ENCODE results near the gene ZNF423. TPM values are rescaled to one million over a fixed set of nuclear protein-coding genes. Genes with fewer than 3 reads are reported as not detected.

ZNF423 gene
- total and polyA plus RNA-seq, 5 donors, result 5.5 to 22.2 (median 14.4) TPM

- H3K9me3 ChIP-seq (ENCODE audit: control insufficient read depth, low read length), result no peaks in the 10 kb centered on the region
- 95% methylated on average over 4 of the region's 4 CpGs for WGBS
- H3K27ac ChIP-seq (ENCODE audit: low read length), result no peak overlapping the region
- intact Hi-C loops (cut with DNase I), result no loop called here
- no peak for DNase-seq
- H3K4me1 ChIP-seq (ENCODE audit: control insufficient read depth, insufficient read depth, low read length), result no peaks in the 10 kb centered on the region
- no peaks in the 10 kb centered on the region for H3K27me3 ChIP-seq (ENCODE audit: control insufficient read depth, insufficient read depth)
- ATAC-seq, result no peak
- no peak overlapping the region for H3K4me3 ChIP-seq (ENCODE audit: low read length)
Measured at GRCh38 chr16:49545243-49545642, 310.7 kb downstream of the ZNF423 start.

GRCh38 chr16:49544828-49545227 is 311.1 kb downstream of the ZNF423 start:
- Histone ChIP-seq H3K4me3 (ENCODE audit: low read length) (no peak overlapping the region), H3K9me3 (ENCODE audit: control insufficient read depth, low read length) (no peaks in the 10 kb centered on the region), H3K4me1 (ENCODE audit: control insufficient read depth, insufficient read depth, low read length) (peaks cover 2% of the 10 kb centered on the region), H3K27me3 (ENCODE audit: control insufficient read depth, insufficient read depth) (no peaks in the 10 kb centered on the region), H3K27ac (ENCODE audit: low read length) (no peak overlapping the region)
- DNase-seq (no peak), ATAC-seq (no peak)
- WGBS, result 75% methylated on average over 10 of the region's 10 CpGs
- intact Hi-C loops (cut with DNase I), result no loop called here

- no peaks in the 10 kb centered on the region for H3K27me3 ChIP-seq (ENCODE audit: control insufficient read depth, insufficient read depth)
- intact Hi-C loops (cut with DNase I), result no loop called here
- peaks cover 3% of the 10 kb centered on the region for H3K4me1 ChIP-seq (ENCODE audit: control insufficient read depth, insufficient read depth, low read length)
- 89% methylated on average over 15 of the region's 15 CpGs for WGBS
- DNase-seq (no peak), ATAC-seq (no peak)
- no peak overlapping the region for H3K27ac ChIP-seq (ENCODE audit: low read length)
- no peaks in the 10 kb centered on the region for H3K9me3 ChIP-seq (ENCODE audit: control insufficient read depth, low read length)
- no peak overlapping the region for H3K4me3 ChIP-seq (ENCODE audit: low read length)
Measured at GRCh38 chr16:49543631-49543946, 312.3 kb downstream of the ZNF423 start.

GRCh38 chr16:49542946-49543630 is 312.8 kb downstream of the ZNF423 start:
- intact Hi-C loops (cut with DNase I), result no loop called here
- Histone ChIP-seq H3K4me1 (ENCODE audit: control insufficient read depth, insufficient read depth, low read length) (peaks cover 3% of the 10 kb centered on the region), H3K27ac (ENCODE audit: low read length) (no peak overlapping the region)

GRCh38 chr16:49542391-49542891 is 313.5 kb downstream of the ZNF423 start:
- Histone ChIP-seq H3K9me3 (ENCODE audit: control insufficient read depth, low read length) (no peaks in the 10 kb centered on the region), H3K27ac (ENCODE audit: low read length) (no peak overlapping the region), H3K4me3 (ENCODE audit: low read length) (no peak overlapping the region), H3K4me1 (ENCODE audit: control insufficient read depth, insufficient read depth, low read length) (peaks cover 3% of the 10 kb centered on the region), H3K27me3 (ENCODE audit: control insufficient read depth, insufficient read depth) (no peaks in the 10 kb centered on the region)
- WGBS, result 73% methylated on average over 9 of the region's 9 CpGs
- peak in 1 of 3 donors; percentile 27 for DNase-seq
- intact Hi-C loops (cut with DNase I), result no loop called here
- ATAC-seq, result peak; percentile 7 to 41

More at GRCh38 chr16:49542946-49543630, 312.8 kb downstream of the ZNF423 start:
- H3K4me3 ChIP-seq (ENCODE audit: low read length), result no peak overlapping the region
- ATAC-seq (no peak), DNase-seq (no peak)
- no peaks in the 10 kb centered on the region for H3K9me3 ChIP-seq (ENCODE audit: control insufficient read depth, low read length)
- WGBS, result 69% methylated on average over 13 of the region's 13 CpGs
- H3K27me3 ChIP-seq (ENCODE audit: control insufficient read depth, insufficient read depth), result no peaks in the 10 kb centered on the region

GRCh38 chr16:49540836-49541235 is 315.1 kb downstream of the ZNF423 start:
- no peaks in the 10 kb centered on the region for H3K9me3 ChIP-seq (ENCODE audit: control insufficient read depth, low read length)
- ATAC-seq, result no peak
- no peak for DNase-seq
- no peak overlapping the region for H3K4me3 ChIP-seq (ENCODE audit: low read length)
- H3K27me3 ChIP-seq (ENCODE audit: control insufficient read depth, insufficient read depth), result no peaks in the 10 kb centered on the region
- intact Hi-C loops (cut with DNase I), result no loop called here
- no peak overlapping the region for H3K27ac ChIP-seq (ENCODE audit: low read length)
- peaks cover 3% of the 10 kb centered on the region for H3K4me1 ChIP-seq (ENCODE audit: control insufficient read depth, insufficient read depth, low read length)
- WGBS, result 94% methylated on average over 2 of the region's 2 CpGs

GRCh38 chr16:49539758-49540157 is 316.2 kb downstream of the ZNF423 start:
- no peaks in the 10 kb centered on the region for H3K9me3 ChIP-seq (ENCODE audit: control insufficient read depth, low read length)
- DNase-seq, result no peak
- no peak overlapping the region for H3K4me3 ChIP-seq (ENCODE audit: low read length)
- intact Hi-C loops (cut with DNase I), result no loop called here
- H3K27ac ChIP-seq (ENCODE audit: low read length), result no peak overlapping the region
- ATAC-seq, result no peak
- H3K4me1 ChIP-seq (ENCODE audit: control insufficient read depth, insufficient read depth, low read length), result peaks cover 3% of the 10 kb centered on the region
- WGBS, result 64% methylated on average over 4 of the region's 4 CpGs
- H3K27me3 ChIP-seq (ENCODE audit: control insufficient read depth, insufficient read depth), result no peaks in the 10 kb centered on the region

- WGBS, result 87% methylated on average over 7 of the region's 7 CpGs
Measured at GRCh38 chr16:49537924-49538459, 317.9 kb downstream of the ZNF423 start.

GRCh38 chr16:49534901-49535610 is 320.9 kb downstream of the ZNF423 start:
- DNase-seq (no peak), ATAC-seq (no peak)
- Histone ChIP-seq H3K27me3 (ENCODE audit: control insufficient read depth, insufficient read depth) (no peaks in the 10 kb centered on the region), H3K27ac (ENCODE audit: low read length) (no peak overlapping the region), H3K9me3 (ENCODE audit: control insufficient read depth, low read length) (no peaks in the 10 kb centered on the region), H3K4me3 (ENCODE audit: low read length) (no peak overlapping the region), H3K4me1 (ENCODE audit: control insufficient read depth, insufficient read depth, low read length) (peaks cover 3% of the 10 kb centered on the region)
- intact Hi-C loops (cut with DNase I), result no loop called here
- WGBS, result 85% methylated on average over 13 of the region's 13 CpGs

More at GRCh38 chr16:49537924-49538459, 317.9 kb downstream of the ZNF423 start:
- Histone ChIP-seq H3K27me3 (ENCODE audit: control insufficient read depth, insufficient read depth) (no peaks in the 10 kb centered on the region), H3K27ac (ENCODE audit: low read length) (no peak overlapping the region), H3K4me1 (ENCODE audit: control insufficient read depth, insufficient read depth, low read length) (peaks cover 3% of the 10 kb centered on the region), H3K4me3 (ENCODE audit: low read length) (no peak overlapping the region), H3K9me3 (ENCODE audit: control insufficient read depth, low read length) (no peaks in the 10 kb centered on the region)
- intact Hi-C loops (cut with DNase I), result no loop called here
- no peak for ATAC-seq
- DNase-seq, result no peak

- Histone ChIP-seq H3K4me1 (ENCODE audit: control insufficient read depth, insufficient read depth, low read length) (peaks cover 3% of the 10 kb centered on the region), H3K27me3 (ENCODE audit: control insufficient read depth, insufficient read depth) (no peaks in the 10 kb centered on the region), H3K9me3 (ENCODE audit: control insufficient read depth, low read length) (no peaks in the 10 kb centered on the region), H3K4me3 (ENCODE audit: low read length) (no peak overlapping the region), H3K27ac (ENCODE audit: low read length) (no peak overlapping the region)
- intact Hi-C loops (cut with DNase I), result no loop called here
- WGBS, result 85% methylated on average over 7 of the region's 7 CpGs
- no peak for ATAC-seq
- DNase-seq, result no peak
Measured at GRCh38 chr16:49533422-49533821, 322.5 kb downstream of the ZNF423 start.

GRCh38 chr16:49532873-49533272 is 323.0 kb downstream of the ZNF423 start:
- peaks cover 3% of the 10 kb centered on the region for H3K4me1 ChIP-seq (ENCODE audit: control insufficient read depth, insufficient read depth, low read length)
- intact Hi-C loops (cut with DNase I), result no loop called here
- DNase-seq (no peak), ATAC-seq (no peak)
- WGBS, result 93% methylated on average over 15 of the region's 15 CpGs
- no peak overlapping the region for H3K4me3 ChIP-seq (ENCODE audit: low read length)
- no peaks in the 10 kb centered on the region for H3K27me3 ChIP-seq (ENCODE audit: control insufficient read depth, insufficient read depth)
- H3K9me3 ChIP-seq (ENCODE audit: control insufficient read depth, low read length), result no peaks in the 10 kb centered on the region
- no peak overlapping the region for H3K27ac ChIP-seq (ENCODE audit: low read length)

All from right cardiac atrium (tissue), 5 donors.